ENCODE measurements around the gene LIG1. TPM values are rescaled to one million over a fixed set of nuclear protein-coding genes. Genes with fewer than 3 reads are reported as not detected.

LIG1 gene
- total and polyA plus RNA-seq, 2 of the 13 experiments (the other 11 are each of a cell fraction or from before 2014, with no cell fraction given), result 20.1 to 64.4 TPM

GRCh38 chr19:48110350-48110966 lies 59.7 kb downstream of the LIG1 start, which contains the start of gene PLA2G4C (continued):
- TF ChIP-seq ATF3 (CRISPR knock-in tag; IDR thresholded peaks at IDR 0.05) (0 out of 2 replicates have a peak, but pooled peaks have one; percentile 26), ZFP36L2 (CRISPR knock-in tag; IDR thresholded peaks at IDR 0.05) (no peak), MAZ (IDR thresholded peaks at IDR 0.05; ENCODE audit: borderline replicate concordance, low read depth, low read length) (no peak), MAZ (CRISPR knock-in tag; IDR thresholded peaks at IDR 0.05; ENCODE audit: low read depth) (0 out of 2 replicates have a peak, but pooled peaks have one; percentile 21), ZNF235 (CRISPR knock-in tag; IDR thresholded peaks at IDR 0.05; ENCODE audit: borderline replicate concordance) (no peak), PBX2 (CRISPR knock-in tag; IDR thresholded peaks at IDR 0.05) (no peak), BHLHE40 (IDR thresholded peaks at IDR 0.05; ENCODE audit: low read length) (no peak), MLX (CRISPR knock-in tag; IDR thresholded peaks at IDR 0.05) (no peak), ZNF691 (CRISPR knock-in tag; IDR thresholded peaks at IDR 0.05; ENCODE audit: borderline replicate concordance, low read depth) (0 out of 2 replicates have a peak, but pooled peaks have one; percentile 48), NFE2L1 (CRISPR knock-in tag; IDR thresholded peaks at IDR 0.05; ENCODE audit: borderline replicate concordance) (no peak), BCL6 (CRISPR knock-in tag; IDR thresholded peaks at IDR 0.05) (no peak), ZNF530 (CRISPR knock-in tag; IDR thresholded peaks at IDR 0.05; ENCODE audit: low read depth) (no peak), THRA (CRISPR knock-in tag; IDR thresholded peaks at IDR 0.05; ENCODE audit: borderline replicate concordance) (no peak), NFIB (CRISPR knock-in tag; IDR thresholded peaks at IDR 0.05; ENCODE audit: borderline replicate concordance) (no peak), ARID5B (CRISPR knock-in tag; IDR thresholded peaks at IDR 0.05) (peak; percentile 31; the same call in 1 of the 2 replicates), RELA (CRISPR knock-in tag; IDR thresholded peaks at IDR 0.05) (peak; percentile 38; the same call in 1 of the 2 replicates), JUNB (CRISPR knock-in tag; IDR thresholded peaks at IDR 0.05; ENCODE audit: borderline replicate concordance) (no peak), KLF16 (CRISPR knock-in tag; IDR thresholded peaks at IDR 0.05) (peak in 1 of 2 experiments; percentile 36; a peak in 1 of 4 replicates), ZNF362 (CRISPR knock-in tag; IDR thresholded peaks at IDR 0.05; ENCODE audit: borderline replicate concordance) (no peak), ZNF101 (CRISPR knock-in tag; IDR thresholded peaks at IDR 0.05; ENCODE audit: borderline replicate concordance, low read depth) (no peak)
